NCI-H2227 (cell line): ENCODE data around the gene CBL.
"Not testable (repeated sequence)": the region's sequence is repeated elsewhere in the genome, so short reads cannot be mapped to it uniquely, and the experiment has no call there.

Source experiments
- DNase-seq: peaks from one replicate; lab custom pipeline; 2025; ENCODE audit not compliant: unreplicated experiment; lab: John Stamatoyannopoulos, UW

CBL gene

GRCh38 chr11:119209186-119209585 is 3.0 kb downstream of the CBL start:
- DNase-seq, result no peak

- DNase-seq, result no peak
Measured at GRCh38 chr11:119210050-119210449, 3.9 kb downstream of the CBL start.

- no peak for DNase-seq
Measured at GRCh38 chr11:119218141-119218878, 12.2 kb downstream of the CBL start.

GRCh38 chr11:119222308-119222707 is 16.2 kb downstream of the CBL start:
- peak; percentile 36 for DNase-seq

- DNase-seq, result no peak
Measured at GRCh38 chr11:119222891-119223290, 16.8 kb downstream of the CBL start.

- DNase-seq, result no peak
Measured at GRCh38 chr11:119223856-119224255, 17.7 kb downstream of the CBL start.

GRCh38 chr11:119228535-119229287 is 22.6 kb downstream of the CBL start:
- not testable (repeated sequence) for DNase-seq

GRCh38 chr11:119229288-119229672 is 23.1 kb downstream of the CBL start:
- DNase-seq, result no peak

- DNase-seq, result no peak
Measured at GRCh38 chr11:119229741-119230140, 23.6 kb downstream of the CBL start.

- no peak for DNase-seq
Measured at GRCh38 chr11:119236490-119236889, 30.4 kb downstream of the CBL start.

- DNase-seq, result no peak
Measured at GRCh38 chr11:119236891-119237290, 30.8 kb downstream of the CBL start.

GRCh38 chr11:119237515-119237914 is 31.4 kb downstream of the CBL start:
- DNase-seq, result no peak

- DNase-seq, result no peak
Measured at GRCh38 chr11:119248750-119249670, 42.9 kb downstream of the CBL start.

GRCh38 chr11:119249671-119250010 is 43.5 kb downstream of the CBL start:
- no peak for DNase-seq

GRCh38 chr11:119251114-119251513 is 45.0 kb downstream of the CBL start:
- no peak for DNase-seq

- no peak for DNase-seq
Measured at GRCh38 chr11:119254239-119254638, 48.1 kb downstream of the CBL start.

GRCh38 chr11:119258180-119258579 is 52.0 kb downstream of the CBL start:
- DNase-seq, result no peak

GRCh38 chr11:119258983-119259382 is 52.8 kb downstream of the CBL start:
- DNase-seq, result no peak

GRCh38 chr11:119262668-119263351 is 56.7 kb downstream of the CBL start:
- no peak for DNase-seq

- no peak for DNase-seq
Measured at GRCh38 chr11:119263352-119263940, 57.3 kb downstream of the CBL start.

GRCh38 chr11:119266063-119266462 is 59.9 kb downstream of the CBL start:
- DNase-seq, result no peak
